Endothelial cell of umbilical vein (primary cell): ENCODE measurements around the gene FARP1.

ENCODE experiments used
- EZH2 ChIP-seq: IDR thresholded peaks from 2 replicates; pipeline ENCODE4 v1.6.1; 2012; ENCODE audit warnings: borderline replicate concordance, low read depth, mild to moderate bottlenecking, moderate library complexity, low read length, inconsistent platforms; ENCODE audit not compliant: severe bottlenecking
- POLR2A ChIP-seq: IDR thresholded peaks from 2 replicates; pipeline ENCODE4 v1.6.1; 2012; ENCODE audit warnings: low read depth, mild to moderate bottlenecking, control low read depth, low read length
- TF ChIP-seq, protein P1 (sequence below), 2 donors: IDR thresholded peaks; 1 replicate in 1 of 2; 2 replicates in 1 of 2; pipeline ENCODE4 v1.5.1; 2011; ENCODE audit warnings: low read length in 2 of 2, mild to moderate bottlenecking in 2 of 2, moderate library complexity in 2 of 2, control low read depth in 1 of 2, inconsistent platforms in 1 of 2, low read depth in 1 of 2; ENCODE audit not compliant: insufficient read depth in 1 of 2; ENCODE audit errors: extremely low read depth in 1 of 2

DNA sequence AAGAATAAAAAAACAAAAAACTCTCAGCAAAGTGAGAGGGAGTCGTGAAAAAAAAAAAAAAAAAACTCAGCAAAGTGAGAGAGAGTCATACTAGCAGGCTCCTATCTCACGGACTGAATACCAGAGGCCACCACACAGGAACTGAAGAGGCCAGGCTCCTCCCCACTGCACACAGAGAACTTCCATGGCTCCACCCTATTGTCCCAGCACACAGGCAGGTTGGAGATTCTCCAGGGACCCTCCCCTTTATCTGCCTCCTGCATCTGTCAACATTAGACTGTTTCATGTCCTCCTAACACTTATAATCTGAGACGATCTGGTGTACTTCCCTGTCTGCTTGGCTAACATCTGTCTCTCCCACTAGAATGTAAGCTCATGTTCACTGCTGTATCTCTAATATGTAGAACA lies 37.0 kb upstream of the FARP1 start:
- TF ChIP-seq, protein P1, sequence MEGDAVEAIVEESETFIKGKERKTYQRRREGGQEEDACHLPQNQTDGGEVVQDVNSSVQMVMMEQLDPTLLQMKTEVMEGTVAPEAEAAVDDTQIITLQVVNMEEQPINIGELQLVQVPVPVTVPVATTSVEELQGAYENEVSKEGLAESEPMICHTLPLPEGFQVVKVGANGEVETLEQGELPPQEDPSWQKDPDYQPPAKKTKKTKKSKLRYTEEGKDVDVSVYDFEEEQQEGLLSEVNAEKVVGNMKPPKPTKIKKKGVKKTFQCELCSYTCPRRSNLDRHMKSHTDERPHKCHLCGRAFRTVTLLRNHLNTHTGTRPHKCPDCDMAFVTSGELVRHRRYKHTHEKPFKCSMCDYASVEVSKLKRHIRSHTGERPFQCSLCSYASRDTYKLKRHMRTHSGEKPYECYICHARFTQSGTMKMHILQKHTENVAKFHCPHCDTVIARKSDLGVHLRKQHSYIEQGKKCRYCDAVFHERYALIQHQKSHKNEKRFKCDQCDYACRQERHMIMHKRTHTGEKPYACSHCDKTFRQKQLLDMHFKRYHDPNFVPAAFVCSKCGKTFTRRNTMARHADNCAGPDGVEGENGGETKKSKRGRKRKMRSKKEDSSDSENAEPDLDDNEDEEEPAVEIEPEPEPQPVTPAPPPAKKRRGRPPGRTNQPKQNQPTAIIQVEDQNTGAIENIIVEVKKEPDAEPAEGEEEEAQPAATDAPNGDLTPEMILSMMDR (IDR thresholded peaks at IDR 0.05; ENCODE audit: extremely low read depth in 1 of 2, insufficient read depth in 1 of 2, low read depth in 1 of 2, low read length in 2 of 2) = no peak
- no peak for TF ChIP-seq EZH2
- no peak for TF ChIP-seq POLR2A
